WI38 (cell line): ENCODE data around the gene CCDC192.
"Not testable (repeated sequence)": the region's sequence is repeated elsewhere in the genome, so short reads cannot be mapped to it uniquely, and the experiment has no call there.

ENCODE experiments used
- H3K4me3 ChIP-seq: 2 replicates; pipeline ENCODE4 v1.5.1; 2011; ENCODE audit warnings: low read depth, mild to moderate bottlenecking, control low read depth, low read length
- TF ChIP-seq, protein P1 (sequence below): IDR thresholded peaks from 2 replicates; pipeline ENCODE4 v1.5.1; 2012; ENCODE audit warnings: low read depth, mild to moderate bottlenecking, control low read depth, low read length

The CCDC192 gene

DNA sequence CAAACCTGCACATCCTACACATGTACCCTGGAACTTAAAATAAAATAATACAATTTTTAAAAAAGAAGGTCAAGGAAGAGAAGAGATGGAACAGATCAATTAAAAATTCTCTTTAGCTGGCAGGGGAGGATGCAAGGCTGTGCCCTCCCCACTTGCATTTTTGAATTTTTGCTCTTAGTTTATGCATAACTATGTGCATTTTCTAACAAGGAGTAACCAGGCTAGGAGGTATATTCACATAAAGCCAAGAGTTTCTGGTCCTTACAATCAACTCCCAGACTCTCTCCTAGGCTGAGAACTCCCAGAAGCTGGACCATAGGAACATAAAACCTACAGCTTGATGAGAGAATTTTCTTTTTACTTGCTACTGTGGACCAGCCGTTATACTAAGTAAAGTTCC, 29.8 kb downstream of the CCDC192 start:
- TF ChIP-seq, protein P1, sequence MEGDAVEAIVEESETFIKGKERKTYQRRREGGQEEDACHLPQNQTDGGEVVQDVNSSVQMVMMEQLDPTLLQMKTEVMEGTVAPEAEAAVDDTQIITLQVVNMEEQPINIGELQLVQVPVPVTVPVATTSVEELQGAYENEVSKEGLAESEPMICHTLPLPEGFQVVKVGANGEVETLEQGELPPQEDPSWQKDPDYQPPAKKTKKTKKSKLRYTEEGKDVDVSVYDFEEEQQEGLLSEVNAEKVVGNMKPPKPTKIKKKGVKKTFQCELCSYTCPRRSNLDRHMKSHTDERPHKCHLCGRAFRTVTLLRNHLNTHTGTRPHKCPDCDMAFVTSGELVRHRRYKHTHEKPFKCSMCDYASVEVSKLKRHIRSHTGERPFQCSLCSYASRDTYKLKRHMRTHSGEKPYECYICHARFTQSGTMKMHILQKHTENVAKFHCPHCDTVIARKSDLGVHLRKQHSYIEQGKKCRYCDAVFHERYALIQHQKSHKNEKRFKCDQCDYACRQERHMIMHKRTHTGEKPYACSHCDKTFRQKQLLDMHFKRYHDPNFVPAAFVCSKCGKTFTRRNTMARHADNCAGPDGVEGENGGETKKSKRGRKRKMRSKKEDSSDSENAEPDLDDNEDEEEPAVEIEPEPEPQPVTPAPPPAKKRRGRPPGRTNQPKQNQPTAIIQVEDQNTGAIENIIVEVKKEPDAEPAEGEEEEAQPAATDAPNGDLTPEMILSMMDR: no peak
- H3K4me3 ChIP-seq: no peak overlapping the region

DNA sequence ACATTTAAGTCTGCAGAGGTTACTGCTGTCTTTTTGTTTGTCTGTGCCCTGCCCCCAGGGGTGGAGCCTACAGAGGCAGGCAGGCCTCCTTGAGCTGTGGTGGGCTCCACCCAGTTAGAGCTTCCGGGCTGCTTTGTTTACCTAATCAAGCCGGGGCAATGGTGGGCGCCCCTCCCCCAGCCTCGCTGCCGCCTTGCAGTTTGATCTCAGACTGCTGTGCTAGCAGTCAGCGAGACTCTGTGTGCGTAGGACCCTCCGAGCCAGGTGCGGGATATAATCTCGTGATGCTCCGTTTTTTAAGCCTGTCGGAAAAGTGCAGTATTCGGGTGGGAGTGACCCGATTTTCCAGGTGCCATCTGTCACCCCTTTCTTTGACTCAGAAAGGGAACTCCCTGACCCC, 36.2 kb downstream of the CCDC192 start:
- H3K4me3 ChIP-seq: not testable (repeated sequence)

- TF ChIP-seq, protein P1: no peak
- no peak overlapping the region for H3K4me3 ChIP-seq
Observed at GRCh38 chr5:127739807-127740384, 36.7 kb downstream of the CCDC192 start.

DNA sequence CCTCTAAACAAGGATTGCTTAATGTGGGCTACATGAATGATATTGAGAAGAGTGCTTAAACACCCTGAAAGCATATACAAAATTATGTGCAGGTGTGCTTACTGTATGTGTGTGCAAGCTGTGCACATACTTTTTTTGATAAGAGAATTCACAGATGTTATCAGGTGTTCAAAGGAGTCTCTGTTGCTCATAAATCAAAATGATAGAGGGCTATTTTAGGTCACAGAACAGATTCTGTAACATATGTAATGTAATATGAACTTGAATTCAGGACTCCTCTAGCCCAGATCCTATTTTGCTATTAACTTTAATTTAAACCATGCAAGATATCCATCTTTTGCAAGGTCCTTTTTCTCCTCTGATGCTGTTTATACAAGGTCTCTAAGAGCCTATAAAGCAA, 38.2 kb downstream of the CCDC192 start:
- TF ChIP-seq, protein P1: no peak
- no peak overlapping the region for H3K4me3 ChIP-seq

DNA sequence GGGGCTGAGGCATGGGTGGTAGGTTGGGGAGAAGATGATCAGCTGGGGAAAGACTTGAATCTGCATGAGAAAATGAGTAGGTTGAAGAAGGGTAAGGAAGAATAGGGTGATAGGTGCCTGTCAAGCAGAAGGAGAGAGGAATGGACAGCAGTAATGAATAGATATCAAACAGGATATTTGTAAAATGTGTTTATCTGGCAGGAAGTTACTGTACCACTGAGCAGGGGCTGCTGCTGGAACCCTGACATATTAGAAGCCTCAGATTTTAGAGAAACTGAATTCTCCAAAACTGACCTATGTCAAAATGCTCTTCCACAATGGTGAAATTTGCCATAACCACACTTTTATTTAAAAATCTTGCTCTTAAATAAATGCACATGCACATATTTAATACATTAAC, 41.0 kb downstream of the CCDC192 start:
- no peak overlapping the region for H3K4me3 ChIP-seq
- TF ChIP-seq, protein P1: no peak

DNA sequence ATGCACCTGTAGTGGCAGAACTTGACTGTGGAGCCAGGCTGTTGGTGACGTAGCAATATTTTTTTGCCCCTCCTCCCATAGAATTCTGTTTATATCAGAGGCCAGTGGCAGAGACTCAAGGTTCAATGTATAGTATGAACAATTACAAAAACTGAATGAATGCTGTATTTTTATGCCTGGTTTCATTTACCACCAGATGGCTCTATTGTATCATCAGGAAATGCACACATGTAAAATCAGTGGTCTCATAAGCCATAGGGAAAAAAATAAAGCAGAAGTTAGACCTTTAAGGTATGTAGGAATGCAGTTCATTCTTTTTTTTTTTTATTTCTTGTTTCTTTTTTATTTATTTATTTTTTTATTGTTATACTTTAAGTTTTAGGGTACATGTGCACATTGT, 43.6 kb downstream of the CCDC192 start:
- TF ChIP-seq, protein P1: no peak
- no peak overlapping the region for H3K4me3 ChIP-seq

DNA sequence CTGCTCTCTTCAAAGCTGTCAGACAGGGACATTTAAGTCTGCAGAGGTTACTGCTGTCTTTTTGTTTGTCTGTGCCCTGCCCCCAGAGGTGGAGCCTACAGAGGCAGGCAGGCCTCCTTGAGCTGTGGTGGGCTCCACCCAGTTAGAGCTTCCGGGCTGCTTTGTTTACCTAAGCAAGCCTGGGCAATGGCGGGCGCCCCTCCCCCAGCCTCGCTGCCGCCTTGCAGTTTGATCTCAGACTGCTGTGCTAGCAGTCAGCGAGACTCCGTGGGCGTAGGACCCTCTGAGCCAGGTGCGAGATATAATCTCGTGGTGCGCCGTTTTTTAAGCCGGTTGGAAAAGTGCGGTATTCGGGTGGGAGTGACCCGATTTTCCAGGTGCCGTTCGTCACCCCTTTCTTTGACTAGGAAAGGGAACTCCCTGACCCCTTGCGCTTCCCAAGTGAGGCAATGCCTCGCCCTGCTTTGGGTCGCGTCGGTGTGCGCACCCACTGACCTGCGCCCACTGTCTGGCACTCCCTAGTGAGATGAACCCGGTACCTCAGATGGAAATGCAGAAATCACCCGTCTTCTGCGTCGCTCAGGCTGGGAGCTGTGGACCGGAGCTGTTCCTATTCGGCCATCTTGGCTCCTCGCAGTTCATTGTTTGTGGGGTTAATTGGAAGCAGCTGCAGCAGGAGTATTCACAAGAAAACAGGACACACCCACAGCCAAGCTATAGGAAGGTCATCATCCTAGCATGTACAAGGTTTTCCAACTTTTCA, 49.5 kb downstream of the CCDC192 start:
- H3K4me3 ChIP-seq: not testable (repeated sequence)

GRCh38 chr5:127754259-127754658, 51.1 kb downstream of the CCDC192 start:
- H3K4me3 ChIP-seq: no peak overlapping the region
- TF ChIP-seq, protein P1: no peak
